ENCODE measurements around the gene HADHA. TPM values are rescaled to one million over a fixed set of nuclear protein-coding genes. Genes with fewer than 3 reads are reported as not detected.

HADHA gene
- total RNA-seq, 2 donors from 2014 or later: 98.3 to 110 TPM

GRCh38 chr2:26182887-26183630 is 61.4 kb downstream of the HADHA start:
- ATAC-seq: no peak
- no peaks in the 10 kb centered on the region for H3K9me3 ChIP-seq

GRCh38 chr2:26182441-26182840 is 62.0 kb downstream of the HADHA start:
- ATAC-seq (no peak), DNase-seq (no peak)
- intact Hi-C loops (cut with DNase I): no loop called here
- Histone ChIP-seq H3K4me3 (no peak overlapping the region), H3K9me3 (no peaks in the 10 kb centered on the region), H3K27me3 (no peaks in the 10 kb centered on the region), H3K4me1 (peaks cover 25% of the 10 kb centered on the region), H3K27ac (no peak overlapping the region), H3K36me3 (replicated peaks in 1 of 2; ENCODE audit: insufficient read depth in 1 of 2, low read depth in 2 of 2) (no peaks in the 10 kb centered on the region)
- TF ChIP-seq CTCF (IDR thresholded peaks at IDR 0.05): no peak
- no peak for TF ChIP-seq POLR2A (IDR thresholded peaks at IDR 0.05)
- WGBS, 2 donors: 67 to 77% methylated on average over 2 to 5 of the region's 5 CpGs

More at GRCh38 chr2:26182887-26183630, 61.4 kb downstream of the HADHA start:
- WGBS, 2 donors: 97 to 98% methylated on average over 4 to 9 of the region's 11 CpGs
- no peak for DNase-seq
- no peaks in the 10 kb centered on the region for H3K36me3 ChIP-seq (replicated peaks in 1 of 2; ENCODE audit: insufficient read depth in 1 of 2, low read depth in 2 of 2)
- H3K4me1 ChIP-seq: peaks cover 25% of the 10 kb centered on the region
- H3K27me3 ChIP-seq: no peaks in the 10 kb centered on the region
- TF ChIP-seq CTCF (IDR thresholded peaks at IDR 0.05): no peak
- no peak for TF ChIP-seq POLR2A (IDR thresholded peaks at IDR 0.05)
- intact Hi-C loops (cut with DNase I): no loop called here
- no peak overlapping the region for H3K27ac ChIP-seq
- H3K4me3 ChIP-seq: no peak overlapping the region

GRCh38 chr2:26179446-26179913 is 65.0 kb downstream of the HADHA start:
- TF ChIP-seq POLR2A (IDR thresholded peaks at IDR 0.05): no peak
- no peak for TF ChIP-seq CTCF (IDR thresholded peaks at IDR 0.05)
- Histone ChIP-seq H3K27ac (no peak overlapping the region), H3K4me3 (no peak overlapping the region), H3K4me1 (peaks cover 14% of the 10 kb centered on the region), H3K36me3 (replicated peaks in 1 of 2; ENCODE audit: insufficient read depth in 1 of 2, low read depth in 2 of 2) (no peaks in the 10 kb centered on the region), H3K9me3 (no peaks in the 10 kb centered on the region), H3K27me3 (peaks cover 0 to 2% of the 10 kb centered on the region in 2 donors)
- intact Hi-C loops (cut with DNase I): no loop called here
- ATAC-seq (no peak), DNase-seq (no peak)
- WGBS, 2 donors: 15 to 25% methylated on average over 10 to 11 of the region's 12 CpGs

GRCh38 chr2:26178746-26179436 is 65.5 kb downstream of the HADHA start:
- Histone ChIP-seq H3K9me3 (no peaks in the 10 kb centered on the region), H3K27me3 (peaks cover 0 to 7% of the 10 kb centered on the region in 2 donors), H3K27ac (no peak overlapping the region), H3K36me3 (replicated peaks in 1 of 2; ENCODE audit: insufficient read depth in 1 of 2, low read depth in 2 of 2) (no peaks in the 10 kb centered on the region), H3K4me3 (peak overlapping the region in 1 of 2 donors; percentile 22), H3K4me1 (peaks cover 17% of the 10 kb centered on the region)
- ATAC-seq (peak; percentile 36), DNase-seq (peak in 2 of 4 donors; percentile 38 to 39)
- TF ChIP-seq CTCF (IDR thresholded peaks at IDR 0.05): no peak
- no peak for TF ChIP-seq POLR2A (IDR thresholded peaks at IDR 0.05)
- intact Hi-C loops (cut with DNase I): no loop called here
- WGBS, 2 donors: 2 to 8% methylated on average over 18 to 43 of the region's 48 CpGs
